ENCODE data around the gene GBA3. TPM values are rescaled to one million over a fixed set of nuclear protein-coding genes. Genes with fewer than 3 reads are reported as not detected.

The GBA3 gene
- total RNA-seq, 1 donor from 2014 or later, result not detected

GRCh38 chr4:22719218-22719617, 26.5 kb downstream of the GBA3 start:
- H3K4me3 Mint-ChIP-seq (ENCODE audit: unreplicated experiment), result no peak overlapping the region
- TF ChIP-seq CTCF (IDR thresholded peaks at IDR 0.05), result no peak
- peaks cover 23% of the 10 kb centered on the region for H3K27me3 Mint-ChIP-seq (ENCODE audit: low read depth)
- DNase-seq (ENCODE audit: low spot score), result no peak
- H3K27ac Mint-ChIP-seq (ENCODE audit: unreplicated experiment), result no peak overlapping the region
- H3K9me3 Mint-ChIP-seq (ENCODE audit: low read depth), result peaks cover 2% of the 10 kb centered on the region
- no peaks in the 10 kb centered on the region for H3K36me3 Mint-ChIP-seq (ENCODE audit: low read depth)
- no peaks in the 10 kb centered on the region for H3K4me1 Mint-ChIP-seq (ENCODE audit: low read depth)

GRCh38 chr4:22720091-22720490, 27.4 kb downstream of the GBA3 start:
- H3K27me3 Mint-ChIP-seq (ENCODE audit: low read depth), result peaks cover 16% of the 10 kb centered on the region
- no peak overlapping the region for H3K27ac Mint-ChIP-seq (ENCODE audit: unreplicated experiment)
- peaks cover 2% of the 10 kb centered on the region for H3K9me3 Mint-ChIP-seq (ENCODE audit: low read depth)
- no peaks in the 10 kb centered on the region for H3K36me3 Mint-ChIP-seq (ENCODE audit: low read depth)
- H3K4me3 Mint-ChIP-seq (ENCODE audit: unreplicated experiment), result no peak overlapping the region
- no peaks in the 10 kb centered on the region for H3K4me1 Mint-ChIP-seq (ENCODE audit: low read depth)
- no peak for DNase-seq (ENCODE audit: low spot score)
- no peak for TF ChIP-seq CTCF (IDR thresholded peaks at IDR 0.05)

- Mint-ChIP-seq H3K27ac (ENCODE audit: unreplicated experiment) (no peak overlapping the region), H3K36me3 (ENCODE audit: low read depth) (no peaks in the 10 kb centered on the region), H3K27me3 (ENCODE audit: low read depth) (peaks cover 12% of the 10 kb centered on the region), H3K9me3 (ENCODE audit: low read depth) (peaks cover 2% of the 10 kb centered on the region), H3K4me1 (ENCODE audit: low read depth) (no peaks in the 10 kb centered on the region), H3K4me3 (ENCODE audit: unreplicated experiment) (no peak overlapping the region)
- no peak for TF ChIP-seq CTCF (IDR thresholded peaks at IDR 0.05)
- no peak for DNase-seq (ENCODE audit: low spot score)
These were observed 28.5 kb downstream of the GBA3 start for GRCh38 chr4:22721204-22721603.

GRCh38 chr4:22730021-22730420, 37.3 kb downstream of the GBA3 start:
- no peaks in the 10 kb centered on the region for H3K36me3 Mint-ChIP-seq (ENCODE audit: low read depth)
- no peaks in the 10 kb centered on the region for H3K4me1 Mint-ChIP-seq (ENCODE audit: low read depth)
- H3K27me3 Mint-ChIP-seq (ENCODE audit: low read depth), result peaks cover 17% of the 10 kb centered on the region
- no peak overlapping the region for H3K27ac Mint-ChIP-seq (ENCODE audit: unreplicated experiment)
- no peak for DNase-seq (ENCODE audit: low spot score)
- H3K4me3 Mint-ChIP-seq (ENCODE audit: unreplicated experiment), result no peak overlapping the region
- no peaks in the 10 kb centered on the region for H3K9me3 Mint-ChIP-seq (ENCODE audit: low read depth)
- no peak for TF ChIP-seq CTCF (IDR thresholded peaks at IDR 0.05)

- no peak for TF ChIP-seq CTCF (IDR thresholded peaks at IDR 0.05)
- Mint-ChIP-seq H3K27me3 (ENCODE audit: low read depth) (peaks cover 18% of the 10 kb centered on the region), H3K36me3 (ENCODE audit: low read depth) (no peaks in the 10 kb centered on the region), H3K4me1 (ENCODE audit: low read depth) (no peaks in the 10 kb centered on the region), H3K4me3 (ENCODE audit: unreplicated experiment) (no peak overlapping the region), H3K9me3 (ENCODE audit: low read depth) (no peaks in the 10 kb centered on the region), H3K27ac (ENCODE audit: unreplicated experiment) (no peak overlapping the region)
- no peak for DNase-seq (ENCODE audit: low spot score)
These were observed 41.1 kb downstream of the GBA3 start for GRCh38 chr4:22733816-22734215.
